Measurements from ENCODE around the gene ST3GAL3.

- TF ChIP-seq CTCF (IDR thresholded peaks at IDR 0.05) (no peak), POLR2A (IDR thresholded peaks at IDR 0.05) (no peak)
Measured at GRCh38 chr1:43688594-43689000, 18.7 kb upstream of the ST3GAL3 start.

All from vagina (tissue), 2 donors.